BLaER1 treated with 17β-estradiol and CSF1 and Interleukin-3, amounts not matched to agents 10 nM and 100 nM (cell line): ENCODE data around the gene KCNK16.

Experiments used
- H3K27ac ChIP-seq, 11 experiments: shearing (Covaris generic); formaldehyde crosslinking; 2 replicates each; pipeline ENCODE4 v1.8.1; 2022
- H3K27me3 ChIP-seq, 11 experiments: shearing (Covaris generic); formaldehyde crosslinking; 2 replicates each; pipeline ENCODE4 v1.8.1; 2022
- H3K36me3 ChIP-seq, 11 experiments: shearing (Covaris generic); formaldehyde crosslinking; 2 replicates each; pipeline ENCODE4 v1.8.1; 2022
- H3K4me1 ChIP-seq, 10 experiments: shearing (Covaris generic); formaldehyde crosslinking; 2 replicates each; pipeline ENCODE4 v1.8.1; 2022
- H3K4me2 ChIP-seq, 11 experiments: shearing (Covaris generic); formaldehyde crosslinking; 2 replicates each; pipeline ENCODE4 v1.8.1; 2022
- H3K4me3 ChIP-seq, 10 experiments: shearing (Covaris generic); formaldehyde crosslinking; 2 replicates each; pipeline ENCODE4 v1.8.1; 2022
- H3K9ac ChIP-seq, 11 experiments: shearing (Covaris generic); formaldehyde crosslinking; 2 replicates each; pipeline ENCODE4 v1.8.1; 2022
- H3K9me3 ChIP-seq, 11 experiments: shearing (Covaris generic); formaldehyde crosslinking; replicated peaks in 1 of 11; 2 replicates each; pipeline ENCODE4 v1.8.1; 2022
- H4K20me1 ChIP-seq, 11 experiments: shearing (Covaris generic); formaldehyde crosslinking; 2 replicates each; pipeline ENCODE4 v1.8.1; 2022
- Cebpa-rat ChIP-seq, 11 experiments: shearing (Covaris generic); IDR thresholded peaks; 2 replicates each; pipeline ENCODE4 v1.8.1; 2022

KCNK16 gene

DNA sequence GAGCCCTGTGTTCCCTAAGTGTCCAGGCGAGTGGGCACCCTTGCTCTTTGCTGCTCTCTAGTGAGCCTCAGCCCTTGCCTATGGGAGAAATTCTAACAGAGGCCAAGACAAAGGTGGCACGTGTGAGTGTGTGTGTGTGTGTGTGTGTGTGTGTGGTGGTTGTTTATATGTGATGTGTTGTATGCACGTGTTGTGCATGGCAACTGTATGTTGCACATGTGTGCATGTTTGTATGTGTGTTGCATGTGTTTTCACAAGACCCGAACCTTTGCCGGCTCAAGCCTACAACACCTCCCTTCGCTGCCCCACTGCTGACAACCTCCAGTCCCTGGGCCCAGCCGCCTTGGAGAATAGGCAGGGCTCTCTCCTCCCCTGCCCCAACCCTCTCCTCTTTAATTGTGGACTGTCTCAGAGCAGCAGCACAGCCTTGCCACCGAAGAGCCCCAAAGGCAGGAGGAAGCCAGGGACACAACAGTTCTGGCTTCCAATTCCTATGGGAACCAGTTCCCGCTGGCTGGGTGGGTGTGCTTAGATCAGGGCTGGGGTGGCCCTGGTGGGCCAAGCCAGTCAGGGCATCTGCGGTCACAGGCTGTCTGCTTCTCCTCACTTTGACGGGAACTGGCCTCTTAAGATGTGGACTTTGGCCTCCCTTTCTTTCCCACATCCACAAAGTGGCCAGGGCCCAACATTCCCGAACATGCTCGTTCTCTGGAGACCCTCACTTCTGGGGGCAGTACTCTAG is 2.7 kb downstream of the KCNK16 start:
- Histone ChIP-seq H3K4me2 (peak overlapping the region; percentile 40 to 93 (median 83)), H3K27ac (peak overlapping the region in 8 of 11 experiments; percentile 36 to 81 (median 64); a peak in 15 of 22 replicates), H3K9ac (peak overlapping the region in 6 of 11 experiments; percentile 35 to 63 (median 54); a peak in 4 of 22 replicates), H3K27me3 (peaks cover under 1 to 16% (median 8%) of the 10 kb centered on the region in 11 experiments; a peak in 18 of 22 replicates), H3K9me3 (no peaks in the 10 kb centered on the region), H3K4me3 (no peak overlapping the region), H3K36me3 (no peaks in the 10 kb centered on the region), H3K4me1 (peaks cover 32 to 68% (median 60%) of the 10 kb centered on the region in 10 experiments), H4K20me1 (peaks cover 0 to 10% (median 0%) of the 10 kb centered on the region in 11 experiments; a peak in 4 of 22 replicates)
- no peak for TF ChIP-seq Cebpa-rat (IDR thresholded peaks at IDR 0.05)

DNA sequence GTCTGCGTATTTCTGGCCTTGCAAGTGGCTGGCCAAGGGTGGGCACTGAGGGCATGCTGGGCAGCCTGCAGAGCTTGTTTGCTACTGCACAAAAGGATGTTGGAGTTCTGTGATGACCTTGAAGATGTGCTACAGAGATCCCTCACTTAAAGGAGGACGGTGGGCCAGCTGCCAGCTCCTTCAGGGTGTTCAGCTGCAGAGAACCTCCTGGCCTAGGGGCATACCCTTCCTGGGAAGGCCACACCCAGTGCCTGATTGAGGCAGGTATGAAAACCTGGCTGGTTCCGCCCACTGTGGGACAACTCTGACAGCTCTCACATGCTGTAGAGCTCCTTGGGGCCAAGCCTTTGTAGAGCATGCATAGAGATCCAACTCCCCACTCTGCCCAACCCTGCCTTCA is 5.2 kb downstream of the KCNK16 start:
- peaks cover 45 to 82% (median 76%) of the 10 kb centered on the region in 10 experiments for H3K4me1 ChIP-seq
- peaks cover 0 to 32% (median 8%) of the 10 kb centered on the region in 11 experiments; a peak in 11 of 22 replicates for H4K20me1 ChIP-seq

DNA sequence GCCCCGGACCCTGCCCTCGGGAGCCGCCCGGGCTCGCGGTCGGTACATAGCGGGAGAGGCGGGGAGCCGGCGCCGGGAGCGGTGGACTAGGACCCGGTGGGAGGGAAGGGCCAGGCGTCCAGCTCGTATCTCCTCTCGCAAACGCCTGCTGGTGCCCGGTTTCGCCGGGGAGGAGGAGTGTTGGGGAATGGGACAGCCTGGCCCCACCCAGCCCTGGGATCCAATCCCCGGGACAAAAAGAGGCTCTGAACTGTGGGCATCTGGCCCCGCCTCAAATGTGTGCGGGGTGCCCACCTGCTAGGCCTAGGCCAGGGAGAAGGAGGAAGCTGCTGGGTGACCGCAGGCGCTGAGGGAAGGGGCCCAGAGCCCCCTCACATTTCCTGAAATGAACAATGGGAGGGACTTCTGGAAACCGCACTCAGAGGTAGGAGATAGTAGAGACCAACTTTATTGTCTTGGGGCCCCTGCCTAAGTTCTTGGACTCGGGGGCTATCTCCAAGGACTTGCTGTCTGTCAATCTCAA is 8.2 kb downstream of the KCNK16 start, which contains the start of gene KCNK17:
KCNK17 (minus strand) TSS at position 147 of the 523 bp plus-strand sequence; CDS start at position 48, 99 bp downstream.
- Histone ChIP-seq H4K20me1 (peaks cover 0 to 38% (median 14%) of the 10 kb centered on the region in 11 experiments; a peak in 11 of 22 replicates), H3K36me3 (no peaks in the 10 kb centered on the region), H3K4me2 (peak within 1 kb of the TSS; percentile 91 to 100 (median 99)), H3K27ac (peak within 1 kb of the TSS in 7 of 11 experiments; percentile 24 to 73 (median 55); a peak in 13 of 22 replicates), H3K4me1 (peaks cover 25 to 73% (median 63%) of the 10 kb centered on the region in 10 experiments), H3K4me3 (peak within 1 kb of the TSS; percentile 41 to 66 (median 58)), H3K9ac (peak within 1 kb of the TSS; percentile 22 to 74 (median 53); a peak in 19 of 22 replicates), H3K27me3 (peaks cover 34 to 53% (median 41%) of the 10 kb centered on the region in 11 experiments), H3K9me3 (no peaks in the 10 kb centered on the region)
- no peak for TF ChIP-seq Cebpa-rat (IDR thresholded peaks at IDR 0.05)

More for the DNA sequence above, 5.2 kb downstream of the KCNK16 start:
- peaks cover 26 to 41% (median 34%) of the 10 kb centered on the region in 11 experiments for H3K27me3 ChIP-seq
- H3K4me3 ChIP-seq, result no peak overlapping the region
- H3K9ac ChIP-seq, result no peak overlapping the region
- no peak for TF ChIP-seq Cebpa-rat (IDR thresholded peaks at IDR 0.05)
- H3K4me2 ChIP-seq, result 0 out of 22 replicates have a peak overlapping the region, but pooled peaks of 2 of the 11 experiments have one; percentile 10 to 100
- H3K27ac ChIP-seq, result no peak overlapping the region
- H3K36me3 ChIP-seq, result no peaks in the 10 kb centered on the region
- H3K9me3 ChIP-seq, result no peaks in the 10 kb centered on the region

DNA sequence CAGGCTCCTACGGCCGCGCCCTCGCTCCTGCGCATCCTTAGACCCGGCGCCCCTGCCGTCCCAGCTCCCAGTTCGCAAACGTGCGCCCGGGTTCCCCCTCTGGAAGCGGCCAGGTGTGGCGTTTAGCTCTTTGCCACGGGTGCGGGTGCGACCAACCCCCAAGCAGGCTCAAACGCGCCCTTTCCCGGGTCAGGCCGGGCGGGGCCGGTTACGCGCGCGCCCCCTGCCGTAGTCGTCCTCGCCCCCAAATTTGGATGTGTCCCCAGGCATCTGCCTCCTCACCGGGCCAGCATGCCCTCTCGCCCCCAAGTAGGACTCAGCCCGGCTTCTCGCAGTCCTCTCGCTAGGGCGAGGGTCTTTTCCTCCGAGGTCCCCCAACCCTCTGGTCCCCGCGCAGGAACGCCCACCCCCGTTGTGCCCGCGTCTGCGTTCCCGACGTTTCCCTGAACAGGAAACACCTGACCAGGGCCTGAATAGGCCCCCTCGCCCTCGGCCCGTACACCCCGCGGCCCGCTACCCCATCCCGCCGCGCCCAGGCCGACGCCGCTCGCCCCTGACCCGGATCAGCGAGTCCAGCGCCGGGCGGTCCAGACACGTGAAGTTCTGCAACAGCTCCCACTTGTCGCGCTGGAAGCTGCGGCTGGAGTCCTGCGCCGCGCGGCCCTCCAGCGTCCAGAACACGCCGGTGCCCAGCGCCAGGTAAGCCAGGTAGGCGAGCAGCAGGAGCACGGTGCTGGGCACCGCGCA is 8.8 kb downstream of the KCNK16 start:
- Histone ChIP-seq H4K20me1 (peaks cover 0 to 38% (median 14%) of the 10 kb centered on the region in 11 experiments; a peak in 11 of 22 replicates), H3K4me1 (peaks cover 25 to 67% (median 57%) of the 10 kb centered on the region in 10 experiments), H3K9me3 (no peaks in the 10 kb centered on the region), H3K36me3 (no peaks in the 10 kb centered on the region), H3K4me2 (peak overlapping the region; percentile 91 to 100 (median 99)), H3K4me3 (peak overlapping the region; percentile 41 to 66 (median 58)), H3K27ac (peak overlapping the region in 7 of 11 experiments; percentile 7 to 73 (median 55); a peak in 13 of 22 replicates), H3K9ac (peak overlapping the region; percentile 22 to 74 (median 53); a peak in 19 of 22 replicates), H3K27me3 (peaks cover 34 to 53% (median 41%) of the 10 kb centered on the region in 11 experiments)
- no peak for TF ChIP-seq Cebpa-rat (IDR thresholded peaks at IDR 0.05)

DNA sequence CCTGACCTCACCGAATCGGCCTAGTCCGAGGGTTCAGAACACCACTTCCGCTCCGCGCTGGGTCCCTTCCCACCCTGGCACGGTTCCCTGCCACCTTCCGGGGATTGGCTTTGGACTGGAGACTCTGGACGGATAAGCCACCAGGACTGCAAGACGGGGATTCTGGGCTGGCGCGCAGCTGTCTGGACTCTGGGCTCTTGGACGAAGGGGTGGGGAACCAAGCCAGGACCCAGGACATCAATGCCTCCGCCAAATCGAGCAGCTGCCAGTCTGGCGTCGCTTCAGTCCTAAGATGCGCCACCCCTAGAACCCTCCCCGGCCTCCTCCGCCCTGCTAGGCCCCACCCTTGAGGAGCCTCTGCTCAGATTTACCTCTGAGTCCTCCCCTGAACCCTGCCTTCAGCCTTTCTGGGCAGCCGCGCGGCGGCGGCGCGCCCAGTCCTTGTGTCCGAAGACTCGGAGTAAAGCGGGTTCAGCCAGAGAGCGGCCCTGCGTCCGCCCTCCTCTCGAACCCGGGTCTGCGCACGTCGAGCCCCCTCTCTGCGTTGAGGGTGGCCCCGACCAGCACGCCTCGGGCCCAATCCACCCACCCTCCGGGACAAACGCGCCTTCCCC is 9.5 kb downstream of the KCNK16 start:
- no peaks in the 10 kb centered on the region for H3K36me3 ChIP-seq
- TF ChIP-seq Cebpa-rat (IDR thresholded peaks at IDR 0.05), result no peak
- peak overlapping the region; percentile 41 to 66 (median 58); a peak in 16 of 20 replicates for H3K4me3 ChIP-seq
- H3K9ac ChIP-seq, result peak overlapping the region in 2 of 11 experiments; percentile 22 to 58; a peak in 1 of 22 replicates
- peaks cover 34 to 53% (median 41%) of the 10 kb centered on the region in 11 experiments for H3K27me3 ChIP-seq
- H4K20me1 ChIP-seq, result peaks cover 0 to 38% (median 14%) of the 10 kb centered on the region in 11 experiments; a peak in 11 of 22 replicates
- H3K4me1 ChIP-seq, result peaks cover 25 to 63% (median 50%) of the 10 kb centered on the region in 10 experiments
- H3K4me2 ChIP-seq, result peak overlapping the region; percentile 91 to 100 (median 99)
- no peaks in the 10 kb centered on the region for H3K9me3 ChIP-seq
- no peak overlapping the region; a peak in 1 of 22 replicates for H3K27ac ChIP-seq

DNA sequence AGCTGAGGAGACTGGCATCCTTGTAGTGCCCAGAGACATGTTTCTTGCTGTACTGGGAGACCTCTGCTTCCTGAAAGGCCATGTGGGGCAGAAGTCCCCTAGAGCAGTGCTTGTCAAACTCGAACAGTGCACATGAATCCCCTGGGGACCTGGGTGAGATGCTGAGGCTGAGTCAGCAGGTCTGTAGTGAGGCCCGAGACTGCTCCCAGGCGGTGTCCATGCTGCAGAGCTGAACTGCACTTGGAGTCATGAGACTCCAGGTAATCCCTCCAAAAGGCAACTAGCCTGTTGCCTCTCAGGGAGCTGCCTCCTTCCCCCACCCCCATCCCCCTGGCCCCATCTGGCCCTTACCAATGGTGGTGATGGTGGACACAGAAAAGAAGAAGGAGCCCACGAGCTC is 12.0 kb downstream of the KCNK16 start:
- peaks cover 34 to 45% (median 40%) of the 10 kb centered on the region in 11 experiments for H3K27me3 ChIP-seq

DNA sequence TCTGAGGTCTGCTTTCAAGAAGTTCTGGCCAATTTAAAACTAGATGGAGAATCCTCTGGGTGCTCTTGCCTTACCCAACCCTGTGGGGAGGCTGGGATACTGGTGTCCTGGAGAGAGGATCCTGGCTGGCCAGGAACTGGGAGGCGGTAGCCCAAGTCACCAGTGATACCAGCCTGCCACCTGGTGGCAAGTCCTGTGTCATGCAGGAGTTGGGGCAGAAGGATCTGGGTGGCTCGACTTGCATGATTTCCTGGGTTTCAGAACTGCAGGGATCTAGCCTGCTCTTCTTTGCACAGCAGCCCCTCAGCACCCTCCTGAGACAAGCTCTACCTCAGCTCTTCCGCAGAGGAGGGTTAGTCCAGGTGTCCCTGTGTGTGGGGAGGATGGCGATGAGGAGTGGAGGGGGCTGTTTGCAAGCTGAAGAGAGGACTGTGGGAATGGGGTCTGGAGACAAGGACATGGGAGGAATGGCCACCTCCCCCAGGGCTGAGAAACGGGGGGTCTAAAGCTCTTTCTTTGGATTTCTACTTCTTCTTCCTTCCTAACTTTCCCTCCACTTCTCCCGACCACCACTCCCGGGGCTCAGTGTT is 12.5 kb downstream of the KCNK16 start:
- peak overlapping the region in 10 of 11 experiments; percentile 2 to 84 (median 80); a peak in 18 of 22 replicates for H3K4me2 ChIP-seq
- peak overlapping the region in 3 of 11 experiments; percentile 13 to 31 (median 28); a peak in 2 of 22 replicates for H3K27ac ChIP-seq
- H3K4me1 ChIP-seq, result peaks cover 24 to 50% (median 35%) of the 10 kb centered on the region in 10 experiments
- no peak for TF ChIP-seq Cebpa-rat (IDR thresholded peaks at IDR 0.05)
- H3K27me3 ChIP-seq, result peaks cover 34 to 40% (median 36%) of the 10 kb centered on the region in 11 experiments
- no peaks in the 10 kb centered on the region for H3K9me3 ChIP-seq
- H3K36me3 ChIP-seq, result no peaks in the 10 kb centered on the region
- peaks cover 0 to 36% (median 14%) of the 10 kb centered on the region in 11 experiments; a peak in 12 of 22 replicates for H4K20me1 ChIP-seq
- H3K9ac ChIP-seq, result 0 out of 22 replicates have a peak overlapping the region, but pooled peaks of 1 of the 11 experiments have one; percentile 15
- no peak overlapping the region for H3K4me3 ChIP-seq

More for the DNA sequence above, 12.0 kb downstream of the KCNK16 start:
- H3K4me1 ChIP-seq, result peaks cover 25 to 55% (median 40%) of the 10 kb centered on the region in 10 experiments
- H3K27ac ChIP-seq, result peak overlapping the region in 2 of 11 experiments; percentile 13 to 31; a peak in 1 of 22 replicates
- 0 out of 22 replicates have a peak overlapping the region, but pooled peaks of 1 of the 11 experiments have one; percentile 15 for H3K9ac ChIP-seq
- H3K4me2 ChIP-seq, result peak overlapping the region in 10 of 11 experiments; percentile 2 to 84 (median 80); a peak in 18 of 22 replicates
- H3K9me3 ChIP-seq, result no peaks in the 10 kb centered on the region
- H3K36me3 ChIP-seq, result no peaks in the 10 kb centered on the region
- TF ChIP-seq Cebpa-rat (IDR thresholded peaks at IDR 0.05), result no peak
- peaks cover 0 to 38% (median 14%) of the 10 kb centered on the region in 11 experiments; a peak in 12 of 22 replicates for H4K20me1 ChIP-seq
- no peak overlapping the region for H3K4me3 ChIP-seq
